Ascending aorta (tissue), 2 donors: ENCODE results near the gene PPM1D. TPM values are rescaled to one million over a fixed set of nuclear protein-coding genes. Genes with fewer than 3 reads are reported as not detected.

Source experiments
- DNase-seq, 2 donors: peaks; one replicate each; pipeline ENCODE4 v3.0.0-alpha.2; 2019; ENCODE audit warnings: low spot score in 2 of 2
- H3K27ac ChIP-seq, 2 donors: fragments of 200-600 bp; sonication (generic); one replicate each; pipeline ENCODE4 v1.5.1; 2016 to 2017; ENCODE audit warnings: mild to moderate bottlenecking in 1 of 2
- H3K27me3 ChIP-seq: fragments of 200-600 bp; sonication (generic); one replicate; pipeline ENCODE4 v1.5.1; 2017
- H3K36me3 ChIP-seq, 2 donors: fragments of 200-600 bp; sonication (generic); one replicate each; pipeline ENCODE4 v1.5.1; 2016
- H3K4me1 ChIP-seq, 2 donors: fragments of 200-600 bp; sonication (generic); one replicate each; pipeline ENCODE4 v1.5.1; 2016 to 2017; ENCODE audit warnings: mild to moderate bottlenecking in 1 of 2
- H3K4me3 ChIP-seq, 2 donors: fragments of 200-600 bp; sonication (generic); one replicate each; pipeline ENCODE4 v1.5.1; 2016 to 2017; ENCODE audit warnings: mild to moderate bottlenecking in 1 of 2
- H3K9me3 ChIP-seq, 2 donors: fragments of 200-600 bp; sonication (generic); one replicate each; pipeline ENCODE4 v1.5.1; 2016
- CTCF ChIP-seq, 3 experiments: fragments of 200-600 bp in 2 of 3; fragments of 450-650 bp in 1 of 3; sonication (generic) in 2 of 3; IDR thresholded peaks; one replicate each; pipeline ENCODE4 v1.5.1; 2016 to 2019; ENCODE audit warnings: antibody characterized with exemption in 3 of 3, mild to moderate bottlenecking in 1 of 3, moderate library complexity in 1 of 3
- intact Hi-C: fragments of 100-400 bp; cut with DNase I; formaldehyde crosslinking; loops from one replicate; pipeline ENCODE4 v1.15.1; 2023
- total RNA-seq: library from RNA; depleted of rRNA; stranded (reverse); fragments of >200 nt; gene quantifications from one replicate; pipeline ENCODE4 v1.1.0, GENCODE V29; 2016

Gene PPM1D
- total RNA-seq, 1 donor from 2014 or later, result 6.0 TPM

- Histone ChIP-seq H3K27me3 (no peaks in the 10 kb centered on the region), H3K4me1 (no peaks in the 10 kb centered on the region), H3K27ac (no peak overlapping the region), H3K9me3 (no peaks in the 10 kb centered on the region), H3K4me3 (no peak overlapping the region), H3K36me3 (no peaks in the 10 kb centered on the region)
- no peak for TF ChIP-seq CTCF (IDR thresholded peaks at IDR 0.05)
- no peak for DNase-seq
- intact Hi-C loops, result loop anchor here (10.0 kb wide), 1 partner anchor 455 kb away; no protein-coding TSS in a partner anchor
Observed at GRCh38 chr17:60559995-60560859, 39.8 kb upstream of the PPM1D start.

GRCh38 chr17:60560860-60561257 lies 39.1 kb upstream of the PPM1D start:
- H3K4me3 ChIP-seq, result no peak overlapping the region
- intact Hi-C loops, result loop anchor here (10.0 kb wide), 1 partner anchor 456 kb away; no protein-coding TSS in a partner anchor

GRCh38 chr17:60562421-60562820 lies 37.6 kb upstream of the PPM1D start:
- H3K27me3 ChIP-seq, result no peaks in the 10 kb centered on the region
- no peaks in the 10 kb centered on the region for H3K36me3 ChIP-seq
- DNase-seq, result no peak
- H3K9me3 ChIP-seq, result no peaks in the 10 kb centered on the region
- no peak for TF ChIP-seq CTCF (IDR thresholded peaks at IDR 0.05)
- H3K27ac ChIP-seq, result no peak overlapping the region
- H3K4me1 ChIP-seq, result no peaks in the 10 kb centered on the region
- intact Hi-C loops, result loop anchor here (10.0 kb wide), 1 partner anchor 458 kb away; no protein-coding TSS in a partner anchor
- H3K4me3 ChIP-seq, result no peak overlapping the region

More at GRCh38 chr17:60560860-60561257, 39.1 kb upstream of the PPM1D start:
- Histone ChIP-seq H3K9me3 (no peaks in the 10 kb centered on the region), H3K27ac (no peak overlapping the region), H3K27me3 (no peaks in the 10 kb centered on the region), H3K36me3 (no peaks in the 10 kb centered on the region), H3K4me1 (no peaks in the 10 kb centered on the region)
- no peak for DNase-seq
- no peak for TF ChIP-seq CTCF (IDR thresholded peaks at IDR 0.05)

- Histone ChIP-seq H3K4me3 (no peak overlapping the region), H3K27ac (no peak overlapping the region), H3K27me3 (no peaks in the 10 kb centered on the region), H3K4me1 (no peaks in the 10 kb centered on the region), H3K36me3 (no peaks in the 10 kb centered on the region), H3K9me3 (no peaks in the 10 kb centered on the region)
- intact Hi-C loops, result loop anchor here (10.0 kb wide), 1 partner anchor 459 kb away; no protein-coding TSS in a partner anchor
- DNase-seq, result no peak
- no peak for TF ChIP-seq CTCF (IDR thresholded peaks at IDR 0.05)
Observed at GRCh38 chr17:60563743-60564142, 36.2 kb upstream of the PPM1D start.

- H3K4me1 ChIP-seq, result peaks cover 0 to 5% of the 10 kb centered on the region in 2 donors
- no peak overlapping the region for H3K4me3 ChIP-seq
- H3K9me3 ChIP-seq, result no peaks in the 10 kb centered on the region
- no peak for DNase-seq
- TF ChIP-seq CTCF (IDR thresholded peaks at IDR 0.05), result no peak
- intact Hi-C loops, result loop anchor here (10.0 kb wide), 1 partner anchor 460 kb away; no protein-coding TSS in a partner anchor
- H3K27ac ChIP-seq, result no peak overlapping the region
- no peaks in the 10 kb centered on the region for H3K36me3 ChIP-seq
- no peaks in the 10 kb centered on the region for H3K27me3 ChIP-seq
Observed at GRCh38 chr17:60565233-60565632, 34.8 kb upstream of the PPM1D start.
